ENCODE measurements around the gene SLC6A6. TPM values are rescaled to one million over a fixed set of nuclear protein-coding genes. Genes with fewer than 3 reads are reported as not detected.

SLC6A6 gene
- total RNA-seq, 1 donor from 2014 or later = 30.3 TPM

- DNase-seq (ENCODE audit: extremely low spot score, unreplicated experiment) = no peak
- H3K27me3 Mint-ChIP-seq = no peaks in the 10 kb centered on the region
- no peak overlapping the region for H3K27ac Mint-ChIP-seq
- TF ChIP-seq CTCF (conservative IDR thresholded peaks at IDR 0.05) = no peak
- H3K4me1 Mint-ChIP-seq (ENCODE audit: unreplicated experiment) = no peaks in the 10 kb centered on the region
- no peak overlapping the region for H3K4me3 Mint-ChIP-seq
- H3K36me3 Mint-ChIP-seq = peaks cover 41% of the 10 kb centered on the region
- no peaks in the 10 kb centered on the region for H3K9me3 Mint-ChIP-seq
These were observed 44.7 kb downstream of the SLC6A6 start for GRCh38 chr3:14446988-14447570.

GRCh38 chr3:14448063-14448462 lies 45.7 kb downstream of the SLC6A6 start:
- Mint-ChIP-seq H3K9me3 (no peaks in the 10 kb centered on the region), H3K27ac (no peak overlapping the region), H3K27me3 (no peaks in the 10 kb centered on the region), H3K4me3 (no peak overlapping the region), H3K36me3 (peaks cover 41% of the 10 kb centered on the region), H3K4me1 (ENCODE audit: unreplicated experiment) (peaks cover 9% of the 10 kb centered on the region)
- TF ChIP-seq CTCF (conservative IDR thresholded peaks at IDR 0.05) = no peak
- DNase-seq (ENCODE audit: extremely low spot score, unreplicated experiment) = no peak

- H3K27ac Mint-ChIP-seq = no peak overlapping the region
- TF ChIP-seq CTCF (conservative IDR thresholded peaks at IDR 0.05) = no peak
These were observed 46.6 kb downstream of the SLC6A6 start for GRCh38 chr3:14448756-14449727.

GRCh38 chr3:14450506-14450905 lies 48.1 kb downstream of the SLC6A6 start:
- H3K27ac Mint-ChIP-seq = no peak overlapping the region
- TF ChIP-seq CTCF (conservative IDR thresholded peaks at IDR 0.05) = no peak
- no peaks in the 10 kb centered on the region for H3K9me3 Mint-ChIP-seq
- H3K4me1 Mint-ChIP-seq (ENCODE audit: unreplicated experiment) = peaks cover 23% of the 10 kb centered on the region
- no peaks in the 10 kb centered on the region for H3K27me3 Mint-ChIP-seq
- DNase-seq (ENCODE audit: extremely low spot score, unreplicated experiment) = no peak
- no peak overlapping the region for H3K4me3 Mint-ChIP-seq
- H3K36me3 Mint-ChIP-seq = peaks cover 36% of the 10 kb centered on the region

More at GRCh38 chr3:14448756-14449727, 46.6 kb downstream of the SLC6A6 start:
- Mint-ChIP-seq H3K27me3 (no peaks in the 10 kb centered on the region), H3K9me3 (no peaks in the 10 kb centered on the region), H3K4me3 (no peak overlapping the region), H3K36me3 (peaks cover 39% of the 10 kb centered on the region), H3K4me1 (ENCODE audit: unreplicated experiment) (peaks cover 13% of the 10 kb centered on the region)
- DNase-seq (ENCODE audit: extremely low spot score, unreplicated experiment) = no peak

GRCh38 chr3:14450922-14451606 lies 48.7 kb downstream of the SLC6A6 start:
- Mint-ChIP-seq H3K4me3 (no peak overlapping the region), H3K4me1 (ENCODE audit: unreplicated experiment) (peaks cover 23% of the 10 kb centered on the region), H3K27ac (no peak overlapping the region), H3K27me3 (no peaks in the 10 kb centered on the region), H3K36me3 (peaks cover 30% of the 10 kb centered on the region), H3K9me3 (no peaks in the 10 kb centered on the region)
- DNase-seq (ENCODE audit: extremely low spot score, unreplicated experiment) = no peak
- TF ChIP-seq CTCF (conservative IDR thresholded peaks at IDR 0.05) = no peak
